NCI-H2081 (cell line): ENCODE data around the gene TSPAN17.

Source experiments
- DNase-seq, 2 experiments: peaks; one replicate each; lab custom pipeline; 2025; lab: John Stamatoyannopoulos, UW

Gene TSPAN17

DNA sequence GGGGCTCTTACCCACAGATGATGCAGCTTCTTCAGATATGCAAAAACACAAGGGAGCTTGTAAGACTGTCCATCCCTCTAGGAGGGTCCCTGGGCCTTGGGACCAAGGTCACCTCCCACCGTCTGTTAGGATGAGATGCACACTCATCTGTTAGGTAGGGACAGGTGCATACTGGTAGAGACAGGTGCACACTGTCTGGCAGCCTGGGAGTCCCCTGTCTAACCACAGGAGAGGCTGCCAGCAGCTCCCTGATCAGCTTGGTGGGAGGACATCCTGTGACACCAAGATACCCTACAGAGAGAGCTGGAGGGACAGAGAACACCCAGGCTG is 13.2 kb downstream of the TSPAN17 start:
- DNase-seq, result no peak

DNA sequence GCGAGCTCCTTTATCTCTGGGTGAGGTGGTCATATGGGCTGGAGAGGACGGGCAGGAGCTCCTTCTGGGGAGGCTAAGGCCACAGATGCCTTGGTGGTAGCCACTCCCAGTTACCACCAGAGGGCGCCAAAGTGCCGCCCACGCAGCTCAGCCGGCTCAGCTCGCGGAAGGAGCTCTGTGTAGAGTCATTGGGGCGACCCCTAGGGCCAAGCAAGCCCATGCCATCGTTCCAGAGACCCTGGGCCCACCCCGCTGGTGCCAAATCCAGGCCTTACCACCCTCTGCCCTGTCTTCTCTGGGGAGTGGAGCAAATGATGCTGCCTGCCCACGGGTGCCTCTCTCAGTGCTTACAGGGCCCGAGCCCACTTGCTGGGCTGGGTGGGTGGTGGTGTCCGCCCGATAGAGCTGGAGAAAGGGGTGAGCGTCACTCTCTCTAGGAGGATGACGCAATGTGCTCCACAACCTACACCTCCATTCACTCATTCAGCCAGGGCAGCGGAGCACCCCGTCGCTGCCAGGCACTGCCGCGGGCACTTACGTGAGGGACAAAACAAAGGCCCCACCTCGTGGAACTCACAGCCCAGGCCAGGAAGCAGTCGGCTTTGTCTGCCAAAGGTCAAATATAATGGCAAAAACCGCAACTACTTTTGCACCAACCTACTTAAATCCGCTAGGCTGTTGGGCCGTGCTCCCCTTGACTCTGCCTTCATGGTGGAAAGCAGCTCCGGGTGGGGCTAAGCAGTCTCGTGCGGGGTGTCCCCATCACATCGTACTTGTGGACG is 13.8 kb downstream of the TSPAN17 start:
- DNase-seq, result peak; percentile 71 to 77

DNA sequence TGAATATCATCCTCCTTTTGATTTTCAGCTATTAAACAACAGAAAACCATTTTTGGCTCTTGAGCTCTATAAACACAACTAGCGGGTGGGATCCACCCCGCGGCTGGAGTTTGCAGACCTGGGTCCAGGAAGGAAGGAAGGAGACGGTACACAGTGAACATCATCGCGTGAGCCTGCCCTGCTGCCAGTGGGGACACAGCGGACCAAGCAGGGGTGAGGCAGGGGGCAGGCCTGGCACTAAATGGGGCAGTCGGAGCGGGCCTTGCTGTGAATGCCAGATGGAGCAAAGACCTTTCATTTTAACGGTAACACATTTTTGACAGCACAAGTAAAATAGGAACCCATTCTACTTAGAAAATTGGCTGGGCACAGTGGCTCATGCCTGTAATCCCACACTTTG is 14.4 kb downstream of the TSPAN17 start:
- DNase-seq, result no peak

DNA sequence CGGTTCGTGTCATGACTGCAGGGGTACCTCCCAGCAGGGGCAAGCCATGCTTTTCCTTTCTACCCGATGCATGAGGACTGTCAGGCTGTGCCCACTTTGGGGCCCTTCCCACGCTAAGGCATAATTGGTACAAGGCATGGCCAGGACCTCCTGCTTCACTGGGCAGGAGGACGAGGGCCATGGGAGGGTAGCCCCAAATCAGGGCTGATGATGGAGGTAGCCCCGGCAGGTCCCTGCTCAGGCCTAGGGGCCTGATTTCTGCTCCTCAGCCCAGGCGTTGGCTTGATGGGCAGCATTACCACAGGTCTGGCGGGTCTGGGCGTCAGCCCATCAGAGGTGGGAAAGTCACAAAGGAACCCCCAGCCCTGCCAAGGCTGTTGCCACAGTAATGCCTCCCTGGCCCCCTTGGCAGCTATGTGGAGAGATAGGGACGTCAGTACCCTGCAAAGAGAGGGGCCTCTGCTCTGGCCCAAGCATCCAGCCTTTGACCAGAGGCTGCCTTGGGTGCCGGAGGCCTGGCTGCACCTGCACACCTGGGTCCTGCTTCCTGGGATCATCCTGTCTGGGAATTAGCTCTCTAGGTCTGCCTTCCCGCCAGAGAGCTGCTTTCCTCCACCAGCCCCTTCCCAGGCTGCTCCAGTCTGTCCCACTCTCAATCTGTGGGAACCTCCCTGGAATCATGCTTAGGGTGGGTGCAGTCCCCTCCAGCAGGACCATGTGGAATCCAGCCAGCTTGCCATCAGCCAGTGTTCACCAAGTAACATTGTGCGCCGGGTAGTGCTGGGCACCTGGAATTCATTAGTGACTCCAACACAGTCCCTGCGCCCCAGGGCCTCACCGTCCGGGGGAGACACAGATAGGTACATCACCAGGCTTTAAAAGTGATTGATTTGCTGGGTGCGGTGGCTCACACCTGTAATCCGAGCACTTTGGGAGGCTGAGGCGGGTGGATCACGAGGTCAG is 15.4 kb downstream of the TSPAN17 start:
- DNase-seq, result no peak

DNA sequence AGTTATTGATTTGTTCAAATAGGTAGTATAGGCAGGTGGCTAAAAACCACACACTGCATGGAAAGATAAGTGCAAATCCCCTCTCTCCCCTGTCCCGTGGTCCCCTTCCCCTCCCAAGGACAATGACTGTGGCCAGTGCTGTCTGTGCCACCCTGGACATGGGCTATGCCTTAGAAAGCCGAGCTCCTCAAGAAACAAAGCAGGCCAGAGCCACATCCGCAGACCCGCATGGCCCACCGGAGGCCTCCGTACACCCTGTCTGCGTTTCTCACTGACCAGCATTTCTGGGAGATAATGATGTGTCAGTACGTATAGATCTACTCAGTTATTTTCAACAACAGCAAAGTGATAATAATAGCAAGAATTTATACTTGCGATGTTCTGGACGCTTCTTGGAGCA is 16.3 kb downstream of the TSPAN17 start:
- no peak for DNase-seq

DNA sequence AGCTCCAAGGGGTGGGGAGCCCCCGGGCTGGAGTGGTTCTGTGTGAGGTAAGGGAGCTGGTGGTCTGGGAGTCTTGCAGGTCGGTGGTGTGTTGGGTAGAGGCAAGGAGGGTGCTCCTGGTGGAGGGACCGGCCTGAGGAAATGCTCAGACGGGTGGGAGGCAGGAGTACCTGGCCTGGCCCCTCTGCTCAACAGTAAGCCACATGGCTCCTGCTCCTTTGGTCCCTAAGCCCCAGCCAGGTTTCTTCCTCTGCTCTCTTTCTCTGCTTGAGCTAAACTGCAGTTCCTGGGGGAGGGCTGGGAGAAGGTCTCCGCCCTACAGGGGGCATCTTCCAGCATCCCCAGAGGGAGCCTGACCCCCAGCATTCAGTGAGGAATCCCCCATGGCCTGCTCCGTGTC is 17.2 kb downstream of the TSPAN17 start:
- no peak for DNase-seq

DNA sequence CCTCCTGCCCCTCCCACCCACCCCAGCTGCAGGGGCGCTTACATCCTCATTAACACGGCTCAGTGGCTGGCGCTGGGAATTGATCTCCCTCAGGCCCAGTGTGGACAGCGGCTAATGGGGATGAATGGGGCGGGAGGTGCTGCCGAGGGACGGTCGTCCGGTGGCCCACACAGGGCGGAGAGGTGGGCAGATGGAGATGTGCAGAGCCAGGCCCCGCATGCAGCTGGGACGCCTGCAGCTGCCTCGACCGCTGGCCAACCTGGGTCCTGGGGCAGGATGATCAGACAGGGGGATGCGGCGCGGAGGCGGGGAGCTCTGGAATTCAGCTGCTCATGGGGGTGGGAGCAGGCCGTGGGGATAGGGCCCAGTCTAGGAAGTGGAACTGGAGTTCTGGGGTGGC is 17.6 kb downstream of the TSPAN17 start:
- no peak for DNase-seq

DNA sequence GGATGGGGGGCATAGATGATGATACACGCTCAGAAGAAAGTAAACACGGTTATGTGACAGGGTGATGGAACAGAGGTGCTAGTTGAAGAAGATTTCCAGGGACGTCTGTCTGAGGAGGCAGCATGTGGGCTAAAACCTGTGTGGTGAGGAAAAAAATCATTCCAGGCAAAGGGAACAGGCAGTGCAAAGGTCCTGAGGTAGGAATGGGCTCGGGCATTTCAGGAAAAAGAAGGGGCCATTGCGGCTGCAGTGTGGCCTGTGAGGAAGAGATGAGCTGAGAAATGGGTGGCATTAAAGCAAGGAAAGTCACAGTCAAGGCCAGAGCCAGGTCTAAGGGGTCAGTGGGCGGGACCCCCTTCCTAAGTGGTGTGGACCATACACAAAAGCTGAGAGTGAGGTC is 18.2 kb downstream of the TSPAN17 start:
- no peak for DNase-seq

DNA sequence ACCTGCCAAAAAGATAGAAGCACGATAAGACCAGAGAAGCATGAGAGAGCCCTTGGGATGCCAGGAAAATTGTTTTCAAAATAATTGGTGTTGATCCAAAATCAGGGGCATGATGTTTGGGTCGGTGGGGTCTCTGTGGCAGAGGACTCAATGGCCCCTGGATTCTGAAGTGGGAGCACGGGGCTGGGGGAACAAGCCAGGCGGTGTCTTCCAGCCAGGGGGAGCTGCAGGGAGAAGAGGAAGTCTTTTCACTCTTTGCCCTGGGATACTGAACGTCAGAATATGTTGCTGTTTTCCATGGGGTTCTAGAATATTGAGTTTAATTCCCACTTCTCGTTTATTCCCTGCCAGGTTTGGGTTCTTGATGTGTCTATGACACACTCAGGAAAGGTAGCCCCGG is 20.4 kb downstream of the TSPAN17 start:
- no peak for DNase-seq

DNA sequence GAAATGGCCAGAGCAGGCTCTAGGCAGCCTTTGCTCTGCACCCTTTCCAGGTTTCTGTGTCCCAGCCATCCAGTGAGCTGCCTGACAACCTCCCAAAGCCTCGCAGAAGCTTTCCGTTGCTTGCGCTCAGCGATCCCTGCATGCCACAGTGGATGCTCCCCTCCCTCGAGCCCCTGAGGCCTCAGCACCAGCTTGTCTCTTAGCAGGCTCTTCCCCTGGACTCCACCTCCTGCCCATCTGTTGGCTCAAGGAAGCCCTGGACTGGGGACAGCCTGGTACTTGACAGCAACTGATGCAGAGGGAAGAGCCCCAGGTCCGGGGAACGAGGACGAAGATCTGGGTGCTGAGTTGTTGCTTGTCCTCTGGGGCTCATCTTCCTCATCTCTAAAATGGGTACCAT is 23.2 kb downstream of the TSPAN17 start:
- no peak for DNase-seq

DNA sequence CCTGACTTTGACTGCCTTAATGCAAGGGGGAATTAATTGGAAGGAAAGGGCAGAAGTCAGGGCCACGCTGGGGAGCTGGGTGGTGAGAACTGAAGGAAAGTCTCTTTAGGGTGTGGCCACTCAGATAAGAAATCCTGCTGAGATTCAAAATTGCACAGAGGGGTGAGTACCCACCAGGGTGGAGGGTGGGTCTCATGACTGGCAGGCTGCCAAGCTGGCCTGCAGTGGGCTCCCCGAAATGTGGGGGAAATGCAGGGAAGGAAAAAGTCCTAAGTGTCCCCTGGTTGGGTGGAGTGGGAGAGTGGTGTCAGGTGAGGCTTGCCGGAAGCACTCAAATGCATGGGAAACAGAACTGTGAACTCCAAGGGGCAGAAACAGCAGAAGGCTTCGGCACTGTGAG is 24.1 kb downstream of the TSPAN17 start:
- no peak for DNase-seq

DNA sequence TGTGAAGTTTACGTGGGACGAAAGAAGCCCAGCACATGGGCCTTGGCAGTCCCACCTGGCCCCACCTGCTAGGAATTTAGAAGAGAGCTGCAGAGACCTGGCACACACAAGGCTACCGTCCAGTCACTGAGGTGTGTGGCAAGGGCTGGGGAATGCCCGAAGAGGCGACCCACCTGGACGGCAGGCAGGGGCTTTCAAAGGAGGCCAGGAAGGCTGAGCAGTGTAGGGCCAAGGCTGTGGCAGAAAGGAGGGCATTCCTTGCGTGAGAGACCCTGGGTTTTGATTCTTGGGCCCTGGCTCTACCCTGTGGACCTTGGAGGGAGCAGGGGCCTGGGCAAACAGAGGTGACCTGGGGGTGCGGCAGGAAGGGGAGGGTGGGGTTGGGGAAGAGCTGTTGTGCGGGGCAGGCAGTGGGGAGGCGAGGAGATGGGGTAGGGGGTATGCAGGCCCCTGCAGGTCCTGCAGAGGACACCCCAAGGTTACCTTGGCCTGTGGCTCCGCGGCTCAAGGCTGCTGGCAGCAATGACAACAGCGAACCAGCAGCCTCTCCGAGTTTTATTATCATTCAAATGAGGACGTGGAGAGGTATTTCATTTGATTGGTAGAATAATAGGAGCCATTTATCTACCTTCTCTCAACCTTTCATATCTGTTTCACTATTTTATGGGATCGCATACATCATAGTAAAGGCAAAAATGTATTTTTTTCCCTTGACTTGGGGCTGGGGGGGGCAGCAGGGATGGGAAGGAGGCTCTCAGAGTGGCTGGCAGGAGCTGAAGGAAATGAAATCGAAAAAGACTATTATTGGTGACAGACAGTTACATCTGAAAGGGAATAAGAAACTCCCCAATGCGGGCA is 24.8 kb downstream of the TSPAN17 start:
- no peak for DNase-seq

DNA sequence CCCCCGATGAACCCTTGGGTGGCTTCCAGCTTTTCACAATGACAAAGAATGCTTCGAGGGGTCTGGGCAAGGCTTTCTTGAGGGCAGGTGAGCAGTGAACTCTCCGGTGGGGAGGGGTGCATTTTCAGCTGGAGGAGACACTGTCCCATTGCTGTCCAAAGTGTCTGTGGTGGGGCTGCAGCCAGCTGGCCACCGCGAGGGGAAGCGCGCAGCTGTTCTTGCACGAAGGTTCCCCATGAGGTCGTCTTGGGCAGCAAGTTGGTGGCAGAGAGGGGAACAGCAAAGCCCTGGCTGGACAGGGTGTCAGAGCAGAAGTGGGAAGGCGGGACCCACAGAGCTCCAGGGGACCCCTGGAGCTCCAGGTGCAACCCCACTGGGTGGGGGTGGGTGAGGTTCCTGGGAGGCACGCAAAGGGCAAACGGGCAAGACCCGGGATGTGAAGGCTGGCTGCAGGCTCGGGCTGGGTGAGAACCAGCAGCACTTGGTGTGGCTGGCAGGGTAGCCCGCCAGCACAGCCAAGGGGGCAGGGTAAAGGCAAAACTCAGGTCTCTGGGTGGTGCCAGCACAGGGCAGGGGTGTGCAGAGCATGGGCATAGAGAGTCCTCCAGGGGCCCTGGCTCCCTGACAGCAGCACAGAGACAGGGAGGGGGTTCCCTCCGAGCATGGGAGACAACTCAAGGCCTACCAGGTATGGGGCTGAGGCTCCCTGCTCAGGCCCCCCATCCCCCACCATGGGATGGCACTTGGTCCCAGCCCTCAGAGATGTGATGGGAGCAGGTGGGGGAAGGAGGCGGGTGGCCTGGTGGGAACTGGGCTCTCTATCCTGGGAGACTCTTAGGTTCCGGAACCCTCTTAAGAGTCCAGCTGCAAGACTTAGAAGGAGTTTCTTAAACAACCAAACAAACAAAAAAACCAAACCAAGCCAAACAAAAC is 26.6 kb downstream of the TSPAN17 start:
- DNase-seq, result no peak

DNA sequence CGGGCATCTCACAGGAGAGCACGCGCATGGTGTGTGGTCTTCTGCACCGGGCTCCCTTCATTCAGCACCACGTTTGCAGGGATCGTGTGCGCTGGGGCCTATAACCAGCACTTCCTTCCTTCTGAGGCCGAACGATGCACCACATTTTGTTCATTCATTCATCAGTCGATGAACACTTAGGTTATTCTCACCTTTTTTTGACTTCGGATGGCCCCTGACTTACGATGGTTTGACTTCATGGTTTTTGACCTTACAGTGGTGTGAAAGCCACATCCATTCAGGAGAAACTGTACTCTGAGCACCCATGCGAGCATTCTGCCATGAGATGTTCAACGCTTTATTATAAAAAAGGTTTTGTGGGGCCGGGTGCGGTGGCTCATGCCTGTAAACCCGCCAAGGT is 27.5 kb downstream of the TSPAN17 start:
- no peak for DNase-seq

DNA sequence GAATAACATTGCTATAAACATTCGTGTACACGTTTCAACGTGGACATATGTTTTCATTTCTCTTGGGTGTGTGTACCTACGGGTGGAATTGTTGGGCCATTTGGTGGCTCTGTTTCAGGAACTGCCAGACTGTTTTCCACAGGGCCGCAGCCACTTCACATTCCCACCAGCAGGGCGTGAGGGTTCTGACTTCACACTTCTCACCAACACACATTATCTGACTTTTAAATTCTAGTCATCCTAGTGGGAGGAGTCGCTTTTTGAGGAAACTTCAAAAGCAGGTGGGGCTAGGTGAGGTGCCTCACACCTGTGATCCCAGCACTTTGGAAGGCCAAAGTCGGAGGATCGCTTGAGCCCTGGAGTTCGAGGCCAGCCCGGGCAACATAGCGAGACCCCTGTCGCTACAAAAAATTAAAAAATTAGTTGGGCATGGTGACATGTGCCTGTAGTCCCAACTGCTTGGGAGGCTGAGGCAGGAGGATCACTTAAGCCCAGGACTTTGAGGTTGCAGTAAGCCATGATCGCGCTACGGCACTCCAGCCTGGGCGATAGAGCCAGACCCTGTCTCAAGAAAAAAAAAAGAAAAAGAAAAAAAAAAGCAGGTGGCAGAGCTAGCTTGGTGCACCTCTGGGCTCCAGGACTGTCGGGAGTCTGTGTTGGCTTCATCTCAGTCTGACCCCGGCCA is 28.5 kb downstream of the TSPAN17 start:
- no peak for DNase-seq

DNA sequence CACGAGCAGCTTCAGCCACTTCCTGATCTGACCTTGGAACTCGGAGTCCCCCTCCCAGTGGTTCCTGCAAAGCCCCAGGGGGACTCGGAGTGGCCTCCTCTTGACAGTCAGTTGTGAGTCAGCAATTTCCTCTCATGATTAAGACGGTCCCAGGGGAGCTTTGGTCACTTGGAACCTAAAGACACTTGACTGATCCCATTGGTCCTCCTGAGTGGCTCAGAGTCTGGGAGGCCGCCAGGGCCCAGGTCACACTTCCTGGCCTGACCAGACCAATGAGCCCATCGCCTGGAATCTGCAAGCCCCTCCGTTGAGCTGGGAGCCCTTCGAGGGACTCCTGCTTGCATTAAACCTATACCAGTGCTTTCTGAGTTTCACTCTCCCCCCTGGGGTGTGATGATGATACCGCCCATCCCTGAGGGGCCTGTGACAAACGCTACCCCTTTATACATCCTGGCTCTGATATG is 29.1 kb downstream of the TSPAN17 start:
- no peak for DNase-seq

DNA sequence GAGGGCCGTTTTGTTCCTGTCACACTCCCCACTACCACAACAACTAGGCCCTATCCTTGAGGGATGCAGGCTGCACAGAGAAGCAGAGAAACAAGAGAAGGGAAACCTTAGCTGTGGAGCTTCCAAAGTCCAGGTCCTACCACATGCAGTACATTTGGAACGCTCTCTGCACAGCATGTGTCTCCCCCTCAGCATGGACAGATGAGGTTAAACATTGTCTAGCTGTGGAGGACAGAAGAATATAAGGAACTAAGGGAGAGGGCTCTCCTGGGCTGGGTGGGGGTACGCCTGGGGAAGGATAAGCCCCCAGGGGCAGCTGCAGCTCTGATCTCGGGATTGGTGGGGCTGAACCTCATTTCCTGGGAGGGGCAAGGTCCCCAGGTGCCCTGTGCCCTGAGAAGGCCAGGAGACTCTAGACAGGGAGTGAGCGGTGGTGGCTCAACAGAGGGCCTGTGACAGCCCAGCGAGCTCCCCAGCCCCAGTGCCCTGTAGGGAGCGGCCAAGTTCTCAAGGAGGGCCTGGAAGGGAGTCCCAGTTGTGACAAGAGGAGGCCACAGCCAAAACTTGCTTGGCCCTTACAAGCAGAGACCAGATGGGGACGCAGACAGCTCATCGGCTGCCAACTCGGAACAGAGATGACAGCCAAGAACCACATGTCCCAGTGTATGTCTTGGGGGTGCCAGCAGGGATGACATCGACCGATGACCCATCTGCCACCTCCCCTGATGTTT is 30.1 kb downstream of the TSPAN17 start:
- no peak for DNase-seq

DNA sequence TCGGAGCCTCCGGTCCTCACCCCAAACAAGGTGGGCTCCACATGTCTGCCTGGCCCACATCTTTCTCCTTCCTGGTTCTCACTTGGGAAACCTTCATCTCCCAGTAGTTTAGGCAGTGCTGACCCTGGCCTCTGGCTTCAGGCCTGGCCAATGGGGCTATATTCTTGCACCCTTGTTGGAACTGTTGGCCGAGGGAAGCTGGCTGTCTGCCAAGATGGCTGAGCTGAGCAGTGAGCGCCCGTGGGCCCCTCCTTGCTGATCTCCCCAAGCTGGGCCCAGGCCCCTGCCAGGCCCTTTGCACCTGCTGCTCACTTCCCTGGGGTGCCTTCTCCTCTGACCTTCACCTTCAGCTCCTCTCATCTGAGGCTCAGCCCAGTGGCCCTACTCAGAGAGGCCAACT is 31.3 kb downstream of the TSPAN17 start:
- no peak for DNase-seq

DNA sequence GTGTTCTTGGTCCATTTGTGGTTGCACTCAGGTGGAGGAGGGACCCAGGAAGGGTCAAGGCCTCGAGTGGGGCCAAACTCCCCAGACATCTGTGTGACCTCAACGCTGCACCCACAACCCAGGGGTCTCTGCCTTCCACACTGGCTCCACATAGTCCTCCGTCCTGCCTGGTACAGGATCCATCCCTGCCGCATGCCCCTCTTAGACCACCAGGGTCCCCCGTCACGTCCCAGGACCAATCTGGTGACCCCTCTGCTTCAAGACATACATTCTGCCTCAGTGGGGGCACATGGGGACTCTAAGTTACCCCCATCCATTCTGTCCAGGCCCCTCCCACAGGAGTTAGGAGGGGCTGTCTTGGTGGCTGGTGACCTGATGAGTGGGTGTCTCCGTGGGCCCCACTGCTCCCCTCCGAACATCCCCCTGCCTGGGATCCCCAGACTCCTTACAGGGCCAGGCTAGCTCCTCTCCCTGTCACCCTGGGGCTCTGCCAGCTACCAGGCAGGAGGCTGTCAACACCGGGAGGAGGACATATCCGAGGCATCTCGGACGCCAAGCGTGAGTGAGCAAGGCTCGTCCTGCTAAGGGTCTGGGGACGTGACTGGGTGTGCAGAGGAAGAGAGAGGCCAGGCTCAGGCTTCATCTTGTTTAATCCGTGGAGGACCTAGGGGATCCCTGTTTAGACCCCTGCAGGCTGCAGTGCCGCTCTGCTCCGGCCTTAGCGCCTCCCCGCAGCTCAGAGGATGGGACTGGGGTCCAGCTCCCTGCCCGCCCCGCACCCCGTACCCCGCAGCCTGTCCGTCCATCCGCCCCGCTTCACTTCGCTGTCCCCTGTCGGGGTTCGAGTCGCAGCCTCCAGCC is 32.3 kb downstream of the TSPAN17 start:
- no peak for DNase-seq
